Adrenal gland (tissue), 5 donors: Measurements from ENCODE around the gene DIAPH3.

Experiments used
- CTCF ChIP-seq, 6 experiments: fragments of 450-650 bp in 4 of 6; fragments of 200-600 bp in 2 of 6; sonication (generic) in 1 of 6; IDR thresholded peaks; 1 replicate in 5 of 6; 2 replicates in 1 of 6; pipeline versions ENCODE4 v1.5.1 to v1.8.0; 2016 to 2021; ENCODE audit warnings: antibody characterized with exemption in 6 of 6, mild to moderate bottlenecking in 2 of 6, moderate library complexity in 1 of 6
- POLR2A ChIP-seq, 2 donors: fragments of 450-650 bp; IDR thresholded peaks; one replicate each; pipeline ENCODE4 v1.6.1; 2017; ENCODE audit warnings: antibody characterized with exemption in 2 of 2, mild to moderate bottlenecking in 2 of 2, moderate library complexity in 1 of 2
- donor health status: DM: no; HTN: no; CAD: no.

GRCh38 chr13:59633290-59633689 is 530.4 kb downstream of the DIAPH3 start:
- TF ChIP-seq CTCF (IDR thresholded peaks at IDR 0.05) (no peak), POLR2A (IDR thresholded peaks at IDR 0.05) (no peak)
